GM12878 (cell line): ENCODE measurements around the gene GGACT. TPM values are rescaled to one million over a fixed set of nuclear protein-coding genes. Genes with fewer than 3 reads are reported as not detected.

Experiments
- ATAC-seq: fragments of 200-7000 bp; cut with Tn5 transposase; 3 replicates; pipeline ENCODE4 v1.9.1; 2020; ENCODE audit warnings: mild to moderate bottlenecking, moderate library complexity
- BruUV-seq: library from RNA; stranded (reverse); fragments of 400-500 nt; replicated peaks from 2 replicates; lab custom pipeline; 2021; lab: Mats Ljungman, UMichigan
- CTCF ChIA-PET: fragments of 300-600 bp; sonication (Branson Sonifier 250); formaldehyde crosslinking; extraction: SDS; loops from one replicate; lab custom pipeline; 2021; ENCODE audit warnings: inconsistent platforms; lab: Yijun Ruan, JAX
- POLR2A ChIA-PET: fragments of 350-600 bp; formaldehyde crosslinking; extraction: SDS; loops from one replicate; lab custom pipeline; 2021; ENCODE audit warnings: inconsistent platforms; lab: Charles Lee
- RAD21 ChIA-PET: fragments of 300-600 bp; sonication (Branson Sonifier 250); formaldehyde crosslinking; loops from one replicate; lab custom pipeline; 2023; ENCODE audit warnings: antibody characterized with exemption; ENCODE audit not compliant: unreplicated experiment; lab: Charles Lee
- SMC1A ChIA-PET: fragments of 300-600 bp; sonication (Branson Sonifier 250); formaldehyde crosslinking; loops from one replicate; lab custom pipeline; 2023; ENCODE audit not compliant: unreplicated experiment, uncharacterized antibody; lab: Charles Lee
- DNase-seq: peaks from one replicate; pipeline ENCODE4 v3.0.0-alpha.2; 2011; ENCODE audit warnings: low read depth, low spot score
- FAIRE-seq: peaks from 3 replicates; lab custom pipeline; 2011; peaks lifted over from hg19 to GRCh38; lab: Jason Lieb, UNC
- H2AFZ ChIP-seq: 2 replicates; pipeline ENCODE4 v1.6.0; 2011; ENCODE audit warnings: low read depth, low read length, control low read depth; ENCODE audit not compliant: control insufficient read depth
- H3K27ac ChIP-seq: 2 replicates; pipeline ENCODE4 v1.5.1; 2011; ENCODE audit warnings: control low read depth; ENCODE audit not compliant: control insufficient read depth, insufficient read depth
- H3K27me3 ChIP-seq, 2 experiments: replicated peaks in 1 of 2; 2 replicates each; pipeline versions ENCODE4 v1.6.0 to v1.6.1; 2011; ENCODE audit warnings: low read length in 1 of 2; ENCODE audit not compliant: control insufficient read depth in 2 of 2, insufficient read depth in 2 of 2
- H3K36me3 ChIP-seq, 2 experiments: 2 replicates each; pipeline ENCODE4 v1.5.1; 2011; ENCODE audit warnings: low read length in 1 of 2; ENCODE audit not compliant: control insufficient read depth in 2 of 2, insufficient read depth in 2 of 2
- H3K4me1 ChIP-seq: 2 replicates; pipeline ENCODE4 v1.6.1; 2011; ENCODE audit warnings: mild to moderate bottlenecking, low read length, moderate library complexity, mixed read lengths; ENCODE audit not compliant: control insufficient read depth, insufficient read depth
- H3K4me2 ChIP-seq: 2 replicates; pipeline ENCODE4 v1.6.0; 2011; ENCODE audit warnings: control low read depth; ENCODE audit not compliant: control insufficient read depth, insufficient read depth
- H3K4me3 ChIP-seq: fragments of 200-600 bp; sonication (generic); 2 replicates; pipeline ENCODE4 v1.5.1; 2016
- H3K79me2 ChIP-seq: 2 replicates; pipeline ENCODE4 v1.6.0; 2011; ENCODE audit warnings: low read length; ENCODE audit not compliant: control insufficient read depth, insufficient read depth
- H3K9ac ChIP-seq: 2 replicates; pipeline ENCODE4 v1.8.0; 2011; ENCODE audit warnings: low read length, control low read depth, mixed read lengths; ENCODE audit not compliant: control insufficient read depth, insufficient read depth
- H3K9me3 ChIP-seq: replicated peaks from 3 replicates; pipeline ENCODE4 v1.5.1; 2011; ENCODE audit warnings: mild to moderate bottlenecking, low read length; ENCODE audit not compliant: control insufficient read depth, insufficient read depth
- H4K20me1 ChIP-seq: 2 replicates; pipeline ENCODE4 v1.6.0; 2011; ENCODE audit not compliant: control insufficient read depth, insufficient read depth
- ASH2L ChIP-seq: fragments of 300-600, 200-600 bp; sonication (generic); IDR thresholded peaks from 2 replicates; pipeline ENCODE4 v1.6.1; 2017; ENCODE audit warnings: low read depth, mild to moderate bottlenecking, borderline replicate concordance
- ATF3 ChIP-seq: IDR thresholded peaks from 2 replicates; pipeline ENCODE4 v1.6.1; 2011; ENCODE audit warnings: low read depth, mild to moderate bottlenecking, low read length, moderate library complexity, borderline replicate concordance; ENCODE audit errors: extremely low read depth
- IRF4 ChIP-seq: IDR thresholded peaks from 2 replicates; pipeline ENCODE4 v1.6.1; 2011; ENCODE audit warnings: low read depth, low read length
- MAX ChIP-seq: IDR thresholded peaks from 2 replicates; pipeline ENCODE4 v1.6.1; 2012; ENCODE audit warnings: low read depth, low read length, improper control_type of control experiment
- NFYB ChIP-seq: IDR thresholded peaks from 2 replicates; pipeline ENCODE4 v1.6.1; 2011; ENCODE audit warnings: low read depth, mild to moderate bottlenecking, low read length, improper control_type of control experiment, moderate library complexity; ENCODE audit not compliant: insufficient read depth
- RAD21 ChIP-seq: IDR thresholded peaks from 2 replicates; pipeline ENCODE4 v1.6.1; 2011; ENCODE audit warnings: mild to moderate bottlenecking, low read depth, low read length, moderate library complexity; ENCODE audit not compliant: insufficient read depth
- WGBS: methylation state at CpG from one replicate; pipeline ENCODE4 v1.1.6; 2016; ENCODE audit warnings: low lambda C conversion rate; ENCODE audit not compliant: insufficient replicate concordance, insufficient coverage; ENCODE audit errors: missing lambda C conversion rate; 5-methylcytosine and 5-hydroxymethylcytosine counted together
- in situ Hi-C: fragments of 300-500 bp; cut with MboI; formaldehyde crosslinking; loops from 9 replicates; pipeline ENCODE4 v1.14.3; 2018; ENCODE audit warnings: mixed read lengths
- intact Hi-C: fragments of 100-400 bp; cut with micrococcal nuclease; formaldehyde crosslinking; loops from one replicate; pipeline ENCODE4 v1.14.2; 2022; ENCODE audit not compliant: unreplicated experiment
- polyA plus RNA-seq, 11 experiments: library from polyadenylated mRNA; depleted of rRNA in 4 of 11; unstranded in 6 of 11; stranded (reverse) in 5 of 11; fragments of >200 nt; fragmentation: Nextera tagmentation in 4 of 11; fragmentation: Illumina TruSeq in 1 of 11; extraction: Ambion mirVana in 4 of 11; extraction: Trizol in 1 of 11; gene quantifications; 1 replicate in 1 of 11; 2 replicates in 10 of 11; pipeline versions ENCODE4 v1.2.1 to v1.2.3, GENCODE V29; 2011 to 2016; ENCODE audit warnings: inconsistent platforms in 2 of 11, missing spikeins in 2 of 11, low read depth in 1 of 11
- total RNA-seq, 4 experiments: library from RNA; depleted of rRNA in 3 of 4; stranded (reverse); fragments of >200 nt in 3 of 4; fragmentation: Illumina TruSeq in 1 of 4; extraction: Trizol in 1 of 4; gene quantifications; 2 replicates each; pipeline versions ENCODE4 v1.2.1 to v1.2.3, GENCODE V29; 2013 to 2021

GGACT gene
- total and polyA plus RNA-seq, 10 of the 15 experiments (the other 5 are each of a cell fraction or from before 2014, with no cell fraction given) = 0.61 to 8.8 (median 4.2) TPM

GRCh38 chr13:100534911-100535310 is 53.7 kb downstream of the GGACT start:
- H3K4me1 ChIP-seq = no peaks in the 10 kb centered on the region
- no peaks in the 10 kb centered on the region for H3K27me3 ChIP-seq
- 91% methylated on average over 6 of the region's 6 CpGs for WGBS
- DNase-seq (no peak), FAIRE-seq (no peak)
- H3K4me3 ChIP-seq = no peak overlapping the region
- H3K27ac ChIP-seq = no peak overlapping the region
- H2AFZ ChIP-seq = no peak overlapping the region
- no peaks in the 10 kb centered on the region for H3K36me3 ChIP-seq
- in situ Hi-C loops = no loop called here
- H3K79me2 ChIP-seq = no peaks in the 10 kb centered on the region
- ChIA-PET CTCF (no interaction called here), SMC1A (no interaction called here)
- intact Hi-C loops = no loop called here
- no peak overlapping the region for H3K9ac ChIP-seq
- H3K4me2 ChIP-seq = no peak overlapping the region
- no peak for TF ChIP-seq RAD21
- TF ChIP-seq MAX = no peak
- no peak for TF ChIP-seq NFYB
- TF ChIP-seq IRF4 = no peak
- no peak for TF ChIP-seq ASH2L
- TF ChIP-seq ATF3 = no peak
- TF ChIP-seq, all 136 proteins: peak for 0
- RAD21 ChIA-PET = no interaction called here
- Histone ChIP-seq H4K20me1 (no peaks in the 10 kb centered on the region), H3K9me3 (no peaks in the 10 kb centered on the region)
- no TSS peak for BruUV-seq
- ATAC-seq = no peak
- POLR2A ChIA-PET = no interaction called here
